ENCODE measurements around the gene ZNF18. TPM values are rescaled to one million over a fixed set of nuclear protein-coding genes. Genes with fewer than 3 reads are reported as not detected.

The ZNF18 gene
- total RNA-seq, 3 donors from 2014 or later (not counting 1 experiment from before 2014, with no cell fraction given), result 16.8 to 20.8 (median 17.5) TPM

DNA sequence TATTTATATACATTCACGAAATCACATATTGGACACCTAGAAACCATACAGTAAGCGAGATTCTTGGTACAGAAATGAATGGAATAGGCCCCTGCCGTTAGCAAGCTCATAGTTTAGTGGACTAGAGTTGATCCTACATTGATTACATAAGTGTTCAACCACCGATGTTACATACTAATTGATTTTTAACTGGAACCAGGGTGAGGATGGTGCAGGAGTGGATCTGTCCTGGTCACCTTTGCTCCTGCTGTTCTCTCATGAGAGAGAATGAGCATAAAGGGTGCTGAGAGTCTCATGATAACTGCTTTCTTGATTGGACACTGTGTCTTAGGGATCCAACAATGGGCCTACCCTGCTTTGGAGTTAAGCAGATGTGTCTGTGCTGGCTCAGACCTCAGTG, 37.3 kb upstream of the ZNF18 start:
- H3K27ac Mint-ChIP-seq, result no peak overlapping the region
- H3K27me3 ChIP-seq (ENCODE audit: control insufficient read depth, insufficient read depth, low read length), result no peaks in the 10 kb centered on the region
- DNase-seq (no peak), ATAC-seq (no peak)
- H3K4me3 Mint-ChIP-seq, result no peak overlapping the region
- H3K9me3 Mint-ChIP-seq, result no peaks in the 10 kb centered on the region
- H3K27ac ChIP-seq (ENCODE audit: low read length), result no peak overlapping the region
- H3K9me3 ChIP-seq (ENCODE audit: control insufficient read depth, insufficient read depth, low read length), result no peaks in the 10 kb centered on the region
- H3K4me3 ChIP-seq (ENCODE audit: low read length), result no peak overlapping the region
- intact Hi-C loops (cut with micrococcal nuclease), result no loop called here
- no peaks in the 10 kb centered on the region for H3K27me3 Mint-ChIP-seq (ENCODE audit: low read depth in 2 of 2)
- H3K4me1 ChIP-seq (ENCODE audit: control insufficient read depth, insufficient read depth, low read length), result no peaks in the 10 kb centered on the region
- TF ChIP-seq, protein P1, sequence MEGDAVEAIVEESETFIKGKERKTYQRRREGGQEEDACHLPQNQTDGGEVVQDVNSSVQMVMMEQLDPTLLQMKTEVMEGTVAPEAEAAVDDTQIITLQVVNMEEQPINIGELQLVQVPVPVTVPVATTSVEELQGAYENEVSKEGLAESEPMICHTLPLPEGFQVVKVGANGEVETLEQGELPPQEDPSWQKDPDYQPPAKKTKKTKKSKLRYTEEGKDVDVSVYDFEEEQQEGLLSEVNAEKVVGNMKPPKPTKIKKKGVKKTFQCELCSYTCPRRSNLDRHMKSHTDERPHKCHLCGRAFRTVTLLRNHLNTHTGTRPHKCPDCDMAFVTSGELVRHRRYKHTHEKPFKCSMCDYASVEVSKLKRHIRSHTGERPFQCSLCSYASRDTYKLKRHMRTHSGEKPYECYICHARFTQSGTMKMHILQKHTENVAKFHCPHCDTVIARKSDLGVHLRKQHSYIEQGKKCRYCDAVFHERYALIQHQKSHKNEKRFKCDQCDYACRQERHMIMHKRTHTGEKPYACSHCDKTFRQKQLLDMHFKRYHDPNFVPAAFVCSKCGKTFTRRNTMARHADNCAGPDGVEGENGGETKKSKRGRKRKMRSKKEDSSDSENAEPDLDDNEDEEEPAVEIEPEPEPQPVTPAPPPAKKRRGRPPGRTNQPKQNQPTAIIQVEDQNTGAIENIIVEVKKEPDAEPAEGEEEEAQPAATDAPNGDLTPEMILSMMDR (IDR thresholded peaks at IDR 0.05), result no peak
- no peaks in the 10 kb centered on the region for H3K36me3 ChIP-seq (ENCODE audit: control insufficient read depth, insufficient read depth, low read length)
- H3K4me1 Mint-ChIP-seq, result peaks cover 42 to 44% of the 10 kb centered on the region in 2 donors
- 98% methylated on average over 4 of the region's 4 CpGs for WGBS (ENCODE audit: insufficient coverage)
- H3K36me3 Mint-ChIP-seq, result no peaks in the 10 kb centered on the region

DNA sequence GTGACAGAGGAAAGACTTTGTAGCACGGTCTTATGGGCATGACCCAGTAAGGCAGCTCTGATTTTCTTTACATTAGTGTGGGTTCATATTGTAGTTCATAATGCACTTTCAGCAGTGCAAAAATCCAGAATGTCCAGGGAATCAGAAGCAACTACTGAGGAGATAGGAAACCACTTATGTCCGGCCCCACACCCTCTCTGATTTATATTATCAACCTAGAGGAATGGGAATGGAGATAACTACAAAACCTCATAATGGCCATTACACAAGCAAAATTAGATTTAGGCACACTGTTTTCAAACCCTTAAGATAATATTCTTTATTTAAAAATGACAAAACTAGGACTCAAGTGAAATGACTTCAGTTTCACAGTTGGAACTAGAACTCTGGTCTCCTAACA, 31.3 kb upstream of the ZNF18 start:
- Histone ChIP-seq H3K27me3 (ENCODE audit: control insufficient read depth, insufficient read depth, low read length) (no peaks in the 10 kb centered on the region), H3K27ac (ENCODE audit: low read length) (no peak overlapping the region), H3K4me1 (ENCODE audit: control insufficient read depth, insufficient read depth, low read length) (no peaks in the 10 kb centered on the region), H3K9me3 (ENCODE audit: control insufficient read depth, insufficient read depth, low read length) (no peaks in the 10 kb centered on the region), H3K4me3 (ENCODE audit: low read length) (no peak overlapping the region), H3K36me3 (ENCODE audit: control insufficient read depth, insufficient read depth, low read length) (no peaks in the 10 kb centered on the region)
- Mint-ChIP-seq H3K27ac (no peak overlapping the region), H3K36me3 (no peaks in the 10 kb centered on the region), H3K4me1 (peaks cover 62 to 74% of the 10 kb centered on the region in 2 donors), H3K4me3 (no peak overlapping the region), H3K27me3 (ENCODE audit: low read depth in 2 of 2) (no peaks in the 10 kb centered on the region), H3K9me3 (no peaks in the 10 kb centered on the region)
- no peak for ATAC-seq
- no peak for DNase-seq
- intact Hi-C loops (cut with micrococcal nuclease), result no loop called here
- TF ChIP-seq, protein P1 (IDR thresholded peaks at IDR 0.05), result no peak
- 100% methylated on average over 2 of the region's 2 CpGs for WGBS (ENCODE audit: insufficient coverage)

DNA sequence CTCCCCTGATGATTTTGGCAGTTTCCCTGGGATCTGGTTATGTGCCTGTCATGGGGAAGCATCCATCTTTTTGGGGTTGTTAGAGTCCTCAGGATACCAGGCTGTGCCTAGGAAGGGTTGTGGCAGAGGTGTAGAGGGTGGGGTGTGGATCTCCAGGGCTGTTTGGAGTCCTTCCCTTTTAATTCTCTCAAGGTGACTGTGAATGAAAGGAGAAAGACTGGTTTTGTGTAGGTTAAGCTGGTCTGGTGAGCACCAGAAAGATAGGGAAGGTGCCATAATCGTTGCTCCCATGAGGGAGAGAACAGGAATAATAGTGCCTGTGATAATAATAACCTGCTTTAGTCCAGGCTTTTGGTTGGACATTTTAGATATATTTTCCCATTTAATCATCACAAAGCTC, 30.4 kb upstream of the ZNF18 start:
- no peak for DNase-seq
- ATAC-seq, result no peak
- H3K36me3 Mint-ChIP-seq, result no peaks in the 10 kb centered on the region
- 100% methylated on average over 1 of the region's 1 CpG for WGBS (ENCODE audit: insufficient coverage)
- no peak overlapping the region for H3K4me3 ChIP-seq (ENCODE audit: low read length)
- H3K36me3 ChIP-seq (ENCODE audit: control insufficient read depth, insufficient read depth, low read length), result no peaks in the 10 kb centered on the region
- no peaks in the 10 kb centered on the region for H3K9me3 Mint-ChIP-seq
- TF ChIP-seq, protein P1 (IDR thresholded peaks at IDR 0.05), result no peak
- peaks cover 71 to 83% of the 10 kb centered on the region in 2 donors for H3K4me1 Mint-ChIP-seq
- H3K27me3 Mint-ChIP-seq (ENCODE audit: low read depth in 2 of 2), result no peaks in the 10 kb centered on the region
- no peaks in the 10 kb centered on the region for H3K27me3 ChIP-seq (ENCODE audit: control insufficient read depth, insufficient read depth, low read length)
- no peaks in the 10 kb centered on the region for H3K9me3 ChIP-seq (ENCODE audit: control insufficient read depth, insufficient read depth, low read length)
- no peak overlapping the region for H3K27ac ChIP-seq (ENCODE audit: low read length)
- no peak overlapping the region for H3K4me3 Mint-ChIP-seq
- H3K4me1 ChIP-seq (ENCODE audit: control insufficient read depth, insufficient read depth, low read length), result no peaks in the 10 kb centered on the region
- intact Hi-C loops (cut with micrococcal nuclease), result no loop called here
- no peak overlapping the region for H3K27ac Mint-ChIP-seq

DNA sequence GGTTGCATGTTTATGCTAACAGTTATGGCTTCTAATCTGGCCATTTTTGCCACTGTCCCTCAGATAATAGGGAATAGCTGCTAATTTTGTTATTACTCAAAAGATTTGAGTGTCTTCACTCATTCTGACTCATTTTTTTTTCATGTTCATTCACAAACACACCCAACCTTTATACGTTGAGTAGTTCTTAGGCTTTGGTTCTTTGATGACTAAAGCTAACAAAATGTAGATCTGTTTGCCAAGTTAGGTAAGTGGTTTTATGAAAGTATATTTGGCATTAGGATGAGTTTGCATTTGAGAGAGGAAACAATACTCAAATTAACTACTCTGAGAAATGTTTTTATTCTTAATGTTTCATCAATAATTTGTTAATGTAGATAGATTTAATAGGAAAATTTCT, 27.1 kb upstream of the ZNF18 start:
- intact Hi-C loops (cut with micrococcal nuclease), result no loop called here
- no peak for ATAC-seq
- no peaks in the 10 kb centered on the region for H3K27me3 ChIP-seq (ENCODE audit: control insufficient read depth, insufficient read depth, low read length)
- Mint-ChIP-seq H3K9me3 (no peaks in the 10 kb centered on the region), H3K4me1 (peaks cover 79 to 84% of the 10 kb centered on the region in 2 donors), H3K36me3 (no peaks in the 10 kb centered on the region), H3K27ac (no peak overlapping the region), H3K27me3 (ENCODE audit: low read depth in 2 of 2) (no peaks in the 10 kb centered on the region), H3K4me3 (no peak overlapping the region)
- TF ChIP-seq, protein P1 (IDR thresholded peaks at IDR 0.05), result no peak
- H3K4me1 ChIP-seq (ENCODE audit: control insufficient read depth, insufficient read depth, low read length), result peaks cover 10% of the 10 kb centered on the region
- no peak overlapping the region for H3K4me3 ChIP-seq (ENCODE audit: low read length)
- DNase-seq, result no peak
- no peaks in the 10 kb centered on the region for H3K9me3 ChIP-seq (ENCODE audit: control insufficient read depth, insufficient read depth, low read length)
- no CpG with 5 or more reads among the region's 1 CpG for WGBS (ENCODE audit: insufficient coverage)
- H3K36me3 ChIP-seq (ENCODE audit: control insufficient read depth, insufficient read depth, low read length), result no peaks in the 10 kb centered on the region
- H3K27ac ChIP-seq (ENCODE audit: low read length), result no peak overlapping the region

All from natural killer cell (primary cell).